B cell (primary cell): ENCODE data around the gene TRIM65. TPM values are rescaled to one million over a fixed set of nuclear protein-coding genes. Genes with fewer than 3 reads are reported as not detected.

Experiments
- ATAC-seq: fragments of 200-7000 bp; cut with Tn5 transposase; one replicate; pipeline ENCODE4 v1.10.0; 2021; ENCODE audit warnings: low read depth, mild to moderate bottlenecking, moderate number of reproducible peaks, moderate library complexity
- CTCF ChIA-PET: fragments of 350-600 bp; sonication (Branson Sonifier 250); formaldehyde crosslinking; loops from one replicate; lab custom pipeline; 2021; ENCODE audit warnings: antibody characterized with exemption, inconsistent platforms; lab: Charles Lee
- POLR2A ChIA-PET: fragments of 350-600 bp; sonication (Branson Sonifier 250); formaldehyde crosslinking; loops from one replicate; lab custom pipeline; 2021; ENCODE audit warnings: antibody characterized with exemption; lab: Charles Lee
- DNase-seq: peaks from one replicate; pipeline ENCODE4 v3.0.0; 2013
- H2AFZ ChIP-seq: 2 replicates; pipeline ENCODE4 v1.6.1; 2012; ENCODE audit warnings: mild to moderate bottlenecking, low read depth, low read length; ENCODE audit not compliant: insufficient read depth, poor library complexity, severe bottlenecking
- H3K27ac ChIP-seq, 2 donors: 1 replicate in 1 of 2; 2 replicates in 1 of 2; pipeline ENCODE4 v1.5.1; 2012 to 2013; ENCODE audit warnings: low read length in 2 of 2, mild to moderate bottlenecking in 2 of 2, moderate library complexity in 1 of 2
- H3K27me3 ChIP-seq, 4 experiments: fragments of 200-600 bp in 1 of 4; sonication (generic) in 1 of 4; replicated peaks in 1 of 4; 1 replicate in 2 of 4; 2 replicates in 2 of 4; pipeline versions ENCODE4 v1.6.1 to v1.7.0; 2013 to 2016; ENCODE audit warnings: low read length in 3 of 4, mild to moderate bottlenecking in 2 of 4, mixed read lengths in 1 of 4, moderate library complexity in 1 of 4; ENCODE audit not compliant: insufficient read depth in 4 of 4, control insufficient read depth in 3 of 4; ENCODE audit errors: control extremely low read depth in 1 of 4
- H3K36me3 ChIP-seq, 2 experiments: replicated peaks in 1 of 2; 1 replicate in 1 of 2; 2 replicates in 1 of 2; pipeline versions ENCODE4 v1.6.1 to v1.7.1; 2013; ENCODE audit warnings: low read length in 1 of 2; ENCODE audit not compliant: insufficient read depth in 2 of 2, control insufficient read depth in 1 of 2; ENCODE audit errors: control extremely low read depth in 1 of 2, extremely low read depth in 1 of 2
- H3K4me1 ChIP-seq, 2 donors: fragments of 200-600 bp in 1 of 2; sonication (generic) in 1 of 2; 1 replicate in 1 of 2; 2 replicates in 1 of 2; pipeline versions ENCODE4 v1.5.1 to v1.6.1; 2013 to 2017; ENCODE audit warnings: low read length in 2 of 2; ENCODE audit not compliant: control insufficient read depth in 2 of 2, insufficient read depth in 2 of 2
- H3K4me2 ChIP-seq: replicated peaks from 2 replicates; pipeline ENCODE3; 2012; ENCODE audit warnings: mild to moderate bottlenecking, low read depth, low read length; ENCODE audit not compliant: poor library complexity, severe bottlenecking
- H3K4me3 ChIP-seq, 5 experiments: fragments of 200-600 bp in 1 of 5; sonication (generic) in 1 of 5; 1 replicate in 3 of 5; 2 replicates in 2 of 5; pipeline versions ENCODE4 v1.5.1 to v1.7.0; 2011 to 2016; ENCODE audit warnings: low read length in 4 of 5, mild to moderate bottlenecking in 4 of 5, low read depth in 2 of 5, control low read depth in 1 of 5, moderate library complexity in 1 of 5; ENCODE audit not compliant: insufficient read depth in 1 of 5; ENCODE audit errors: control extremely low read depth in 1 of 5, extremely low read depth in 1 of 5
- H3K79me2 ChIP-seq: fragments of 200-600 bp; sonication (generic); one replicate; pipeline ENCODE4 v1.6.0; 2016; ENCODE audit warnings: low read length; ENCODE audit not compliant: control insufficient read depth, insufficient read depth
- H3K9ac ChIP-seq: fragments of 200-600 bp; sonication (generic); 2 replicates; pipeline ENCODE4 v1.6.1; 2017; ENCODE audit warnings: mild to moderate bottlenecking, low read length, moderate library complexity
- H3K9me3 ChIP-seq, 3 donors: one replicate each; pipeline versions ENCODE4 v1.6.1 to v1.7.1; 2013; ENCODE audit warnings: low read length in 2 of 3; ENCODE audit not compliant: control insufficient read depth in 2 of 3, insufficient read depth in 1 of 3; ENCODE audit errors: control extremely low read depth in 1 of 3
- H4K20me1 ChIP-seq: 2 replicates; pipeline ENCODE4 v1.6.0; 2012; ENCODE audit warnings: mild to moderate bottlenecking, low read length; ENCODE audit not compliant: insufficient read depth, control insufficient read depth, poor library complexity, severe bottlenecking
- H3K27ac Mint-ChIP-seq: one replicate; pipeline ENCODE4 v1.8.0; 2021; ENCODE audit warnings: mixed read lengths
- H3K27me3 Mint-ChIP-seq: one replicate; pipeline ENCODE4 v1.8.0; 2021; ENCODE audit warnings: mixed read lengths
- H3K4me1 Mint-ChIP-seq: one replicate; pipeline ENCODE4 v1.8.0; 2021; ENCODE audit warnings: mixed read lengths
- H3K4me3 Mint-ChIP-seq: one replicate; pipeline ENCODE4 v1.8.0; 2021; ENCODE audit warnings: mixed read lengths
- H3K9me3 Mint-ChIP-seq: one replicate; pipeline ENCODE4 v1.8.0; 2022; ENCODE audit warnings: mixed read lengths; ENCODE audit not compliant: insufficient read depth
- CTCF ChIP-seq: fragments of 200-600 bp; IDR thresholded peaks from one replicate; pipeline ENCODE4 v1.8.0; 2022; ENCODE audit warnings: antibody characterized with exemption, mild to moderate bottlenecking
- EZH2 ChIP-seq: IDR thresholded peaks from 2 replicates; pipeline ENCODE4 v1.6.1; 2012; ENCODE audit warnings: borderline replicate concordance, low read depth, mild to moderate bottlenecking, moderate library complexity, low read length; ENCODE audit not compliant: insufficient read depth, poor library complexity, severe bottlenecking
- WGBS: methylation state at CpG from one replicate; pipeline ENCODE4 v1.1.5; 2013; ENCODE audit warnings: missing lambda C conversion rate; ENCODE audit not compliant: insufficient coverage; 5-methylcytosine and 5-hydroxymethylcytosine counted together
- intact Hi-C: fragments of 100-400 bp; cut with micrococcal nuclease; formaldehyde crosslinking; loops from one replicate; pipeline ENCODE4 v1.10.0; 2022
- polyA plus RNA-seq: library from polyadenylated mRNA; depleted of rRNA; stranded (reverse); fragments of >200 nt; gene quantifications from 2 replicates; pipeline ENCODE4 v1.2.3, GENCODE V29; 2012
- total RNA-seq, 2 donors: library from RNA; stranded (reverse); fragments of 120-200 nt in 1 of 2; gene quantifications; 1 replicate in 1 of 2; 2 replicates in 1 of 2; pipeline versions ENCODE4 v1.2.3 to v1.2.4, GENCODE V29; 2013 to 2022

The TRIM65 gene
- total and polyA plus RNA-seq, 2 donors (not counting 1 experiment from before 2014, with no cell fraction given): 16.8 to 40.7 TPM

- Histone ChIP-seq H3K9me3 (no peaks in the 10 kb centered on the region), H3K4me1 (no peaks in the 10 kb centered on the region), H3K79me2 (no peaks in the 10 kb centered on the region), H3K27ac (no peak overlapping the region), H3K4me3 (no peak overlapping the region), H4K20me1 (no peaks in the 10 kb centered on the region), H2AFZ (no peak overlapping the region), H3K36me3 (no peaks in the 10 kb centered on the region), H3K27me3 (no peaks in the 10 kb centered on the region), H3K4me2 (no peak overlapping the region), H3K9ac (no peak overlapping the region)
- intact Hi-C loops: no loop called here
- Mint-ChIP-seq H3K4me1 (no peaks in the 10 kb centered on the region), H3K4me3 (no peak overlapping the region), H3K27me3 (no peaks in the 10 kb centered on the region), H3K9me3 (no peaks in the 10 kb centered on the region), H3K27ac (no peak overlapping the region)
- POLR2A ChIA-PET: no interaction called here
- no peak for ATAC-seq
- CTCF ChIA-PET: no interaction called here
- TF ChIP-seq EZH2: no peak
- no peak for TF ChIP-seq CTCF
- WGBS: 82% methylated on average over 3 of the region's 4 CpGs
- DNase-seq: no peak
Observed at GRCh38 chr17:75931062-75931461, 34.3 kb upstream of the TRIM65 start.

GRCh38 chr17:75927286-75927922 lies 30.7 kb upstream of the TRIM65 start:
- DNase-seq (peak; percentile 31), ATAC-seq (no peak)
- Mint-ChIP-seq H3K27ac (no peak overlapping the region), H3K27me3 (no peaks in the 10 kb centered on the region), H3K9me3 (no peaks in the 10 kb centered on the region), H3K4me3 (no peak overlapping the region), H3K4me1 (no peaks in the 10 kb centered on the region)
- Histone ChIP-seq H3K36me3 (no peaks in the 10 kb centered on the region), H3K4me3 (no peak overlapping the region), H2AFZ (no peak overlapping the region), H4K20me1 (no peaks in the 10 kb centered on the region), H3K79me2 (no peaks in the 10 kb centered on the region), H3K27me3 (no peaks in the 10 kb centered on the region), H3K9ac (no peak overlapping the region), H3K4me1 (no peaks in the 10 kb centered on the region), H3K4me2 (no peak overlapping the region), H3K9me3 (no peaks in the 10 kb centered on the region), H3K27ac (no peak overlapping the region)
- WGBS: 93% methylated on average over 6 of the region's 6 CpGs
- ChIA-PET POLR2A (interaction anchor here (0.6 kb wide), 1 partner anchor 22 kb away, joined by 7 read pairs; no protein-coding TSS in a partner anchor), CTCF (interaction anchor here (0.8 to 1.7 kb wide), 5 partner anchors 18 to 163 kb away, joined by 3 to 5 read pairs (median 3); partner anchors contain the start of gene GALK1)
- intact Hi-C loops: no loop called here
- TF ChIP-seq CTCF (peak; percentile 25), EZH2 (no peak)
